Measurements from ENCODE around the gene SOX15. TPM values are rescaled to one million over a fixed set of nuclear protein-coding genes. Genes with fewer than 3 reads are reported as not detected.
A peak's percentile ranks its signal among the peaks of the same experiment; 100 is the strongest.

Gene SOX15
- total and polyA plus RNA-seq, 2 of the 13 experiments (the other 11 are each of a cell fraction or from before 2014, with no cell fraction given): 0.07 to 0.18 TPM

DNA sequence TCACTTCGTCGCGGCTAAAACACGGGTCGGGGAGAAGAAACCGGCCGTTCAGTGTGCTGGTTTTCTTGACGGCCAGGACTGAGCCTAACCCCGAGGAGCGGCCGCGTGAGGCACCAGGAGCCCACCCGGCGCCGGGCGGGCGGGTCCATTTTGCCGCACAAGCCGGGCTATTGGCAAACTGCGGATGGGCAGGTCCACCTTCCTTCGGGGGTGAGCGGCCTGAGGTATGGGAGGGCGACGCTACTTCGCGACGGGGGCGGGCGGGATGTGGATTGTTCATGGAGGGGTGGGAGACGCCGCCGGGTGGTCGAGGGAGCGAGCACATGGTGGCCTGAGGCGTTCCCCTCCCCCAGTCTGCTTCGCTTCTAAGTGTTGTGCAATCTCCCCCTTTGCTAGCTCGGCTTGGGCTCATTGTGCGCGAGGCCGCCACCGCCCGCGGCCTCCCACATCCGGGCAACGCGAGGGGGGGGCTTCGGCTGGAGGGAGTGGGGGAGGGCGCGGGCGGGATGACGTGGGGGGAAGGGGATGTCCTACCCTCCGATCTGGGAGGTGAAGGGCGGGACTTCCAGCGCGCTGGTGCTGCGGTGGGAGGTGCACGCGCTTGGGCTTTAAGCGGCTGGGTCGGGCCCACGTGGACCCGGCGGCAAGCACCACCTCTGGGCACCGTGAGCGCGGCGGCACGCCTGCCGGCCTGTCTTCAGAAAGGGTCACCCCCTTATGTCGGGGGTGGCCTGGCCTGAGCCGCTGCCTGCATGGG, 16.4 kb downstream of the SOX15 start (continued):
- TF ChIP-seq IKZF1 (IDR thresholded peaks at IDR 0.05) (no peak), ZNF562 (CRISPR knock-in tag; IDR thresholded peaks at IDR 0.05; ENCODE audit: borderline replicate concordance) (no peak), IKZF4 (CRISPR knock-in tag; IDR thresholded peaks at IDR 0.05; ENCODE audit: borderline replicate concordance, low read depth, not compliant biosample characterization) (no peak), ZNF737 (CRISPR knock-in tag; IDR thresholded peaks at IDR 0.05; ENCODE audit: borderline replicate concordance) (no peak), MAFK (conservative IDR thresholded peaks at IDR 0.05 in 1 of 2, IDR thresholded peaks at IDR 0.05 in 1 of 2; ENCODE audit: low read length in 2 of 2) (no peak), MAFF (IDR thresholded peaks at IDR 0.05; ENCODE audit: low read depth, low read length) (no peak), ATAD3A (CRISPR knock-in tag; IDR thresholded peaks at IDR 0.05) (no peak), HNRNPLL (IDR thresholded peaks at IDR 0.05; ENCODE audit: low read depth, low read length, poor library complexity, severe bottlenecking) (no peak), MED8 (CRISPR knock-in tag; IDR thresholded peaks at IDR 0.05; ENCODE audit: insufficient replicate concordance) (peak; percentile 62), NKX3-1 (CRISPR knock-in tag; IDR thresholded peaks at IDR 0.05) (peak; percentile 60; the same call in 1 of the 2 replicates), SRY (CRISPR knock-in tag; IDR thresholded peaks at IDR 0.05) (peak; percentile 35; the same call in 1 of the 2 replicates), WIZ (CRISPR knock-in tag; IDR thresholded peaks at IDR 0.05) (no peak), HMG20A (CRISPR knock-in tag; IDR thresholded peaks at IDR 0.05; ENCODE audit: borderline replicate concordance) (no peak; the same call in 1 of the 2 replicates), NR2C2 (CRISPR knock-in tag; IDR thresholded peaks at IDR 0.05; ENCODE audit: borderline replicate concordance) (no peak)
- TF ChIP-seq, protein P1, sequence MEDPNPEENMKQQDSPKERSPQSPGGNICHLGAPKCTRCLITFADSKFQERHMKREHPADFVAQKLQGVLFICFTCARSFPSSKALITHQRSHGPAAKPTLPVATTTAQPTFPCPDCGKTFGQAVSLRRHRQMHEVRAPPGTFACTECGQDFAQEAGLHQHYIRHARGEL (CRISPR knock-in tag; IDR thresholded peaks at IDR 0.05): no peak
- TF ChIP-seq, protein P2, sequence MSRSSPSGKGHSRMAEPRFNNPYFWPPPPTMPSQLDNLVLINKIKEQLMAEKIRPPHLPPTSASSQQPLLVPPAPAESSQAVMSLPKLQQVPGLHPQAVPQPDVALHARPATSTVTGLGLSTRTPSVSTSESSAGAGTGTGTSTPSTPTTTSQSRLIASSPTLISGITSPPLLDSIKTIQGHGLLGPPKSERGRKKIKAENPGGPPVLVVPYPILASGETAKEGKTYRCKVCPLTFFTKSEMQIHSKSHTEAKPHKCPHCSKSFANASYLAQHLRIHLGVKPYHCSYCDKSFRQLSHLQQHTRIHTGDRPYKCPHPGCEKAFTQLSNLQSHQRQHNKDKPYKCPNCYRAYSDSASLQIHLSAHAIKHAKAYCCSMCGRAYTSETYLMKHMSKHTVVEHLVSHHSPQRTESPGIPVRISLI (CRISPR knock-in tag; IDR thresholded peaks at IDR 0.05; ENCODE audit: borderline replicate concordance): no peak
- TF ChIP-seq, protein P3, sequence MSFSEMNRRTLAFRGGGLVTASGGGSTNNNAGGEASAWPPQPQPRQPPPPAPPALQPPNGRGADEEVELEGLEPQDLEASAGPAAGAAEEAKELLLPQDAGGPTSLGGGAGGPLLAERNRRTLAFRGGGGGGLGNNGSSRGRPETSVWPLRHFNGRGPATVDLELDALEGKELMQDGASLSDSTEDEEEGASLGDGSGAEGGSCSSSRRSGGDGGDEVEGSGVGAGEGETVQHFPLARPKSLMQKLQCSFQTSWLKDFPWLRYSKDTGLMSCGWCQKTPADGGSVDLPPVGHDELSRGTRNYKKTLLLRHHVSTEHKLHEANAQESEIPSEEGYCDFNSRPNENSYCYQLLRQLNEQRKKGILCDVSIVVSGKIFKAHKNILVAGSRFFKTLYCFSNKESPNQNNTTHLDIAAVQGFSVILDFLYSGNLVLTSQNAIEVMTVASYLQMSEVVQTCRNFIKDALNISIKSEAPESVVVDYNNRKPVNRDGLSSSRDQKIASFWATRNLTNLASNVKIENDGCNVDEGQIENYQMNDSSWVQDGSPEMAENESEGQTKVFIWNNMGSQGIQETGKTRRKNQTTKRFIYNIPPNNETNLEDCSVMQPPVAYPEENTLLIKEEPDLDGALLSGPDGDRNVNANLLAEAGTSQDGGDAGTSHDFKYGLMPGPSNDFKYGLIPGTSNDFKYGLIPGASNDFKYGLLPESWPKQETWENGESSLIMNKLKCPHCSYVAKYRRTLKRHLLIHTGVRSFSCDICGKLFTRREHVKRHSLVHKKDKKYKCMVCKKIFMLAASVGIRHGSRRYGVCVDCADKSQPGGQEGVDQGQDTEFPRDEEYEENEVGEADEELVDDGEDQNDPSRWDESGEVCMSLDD (CRISPR knock-in tag; IDR thresholded peaks at IDR 0.05; ENCODE audit: borderline replicate concordance): 0 out of 2 replicates have a peak, but pooled peaks have one; percentile 42
- TF ChIP-seq, protein P4, sequence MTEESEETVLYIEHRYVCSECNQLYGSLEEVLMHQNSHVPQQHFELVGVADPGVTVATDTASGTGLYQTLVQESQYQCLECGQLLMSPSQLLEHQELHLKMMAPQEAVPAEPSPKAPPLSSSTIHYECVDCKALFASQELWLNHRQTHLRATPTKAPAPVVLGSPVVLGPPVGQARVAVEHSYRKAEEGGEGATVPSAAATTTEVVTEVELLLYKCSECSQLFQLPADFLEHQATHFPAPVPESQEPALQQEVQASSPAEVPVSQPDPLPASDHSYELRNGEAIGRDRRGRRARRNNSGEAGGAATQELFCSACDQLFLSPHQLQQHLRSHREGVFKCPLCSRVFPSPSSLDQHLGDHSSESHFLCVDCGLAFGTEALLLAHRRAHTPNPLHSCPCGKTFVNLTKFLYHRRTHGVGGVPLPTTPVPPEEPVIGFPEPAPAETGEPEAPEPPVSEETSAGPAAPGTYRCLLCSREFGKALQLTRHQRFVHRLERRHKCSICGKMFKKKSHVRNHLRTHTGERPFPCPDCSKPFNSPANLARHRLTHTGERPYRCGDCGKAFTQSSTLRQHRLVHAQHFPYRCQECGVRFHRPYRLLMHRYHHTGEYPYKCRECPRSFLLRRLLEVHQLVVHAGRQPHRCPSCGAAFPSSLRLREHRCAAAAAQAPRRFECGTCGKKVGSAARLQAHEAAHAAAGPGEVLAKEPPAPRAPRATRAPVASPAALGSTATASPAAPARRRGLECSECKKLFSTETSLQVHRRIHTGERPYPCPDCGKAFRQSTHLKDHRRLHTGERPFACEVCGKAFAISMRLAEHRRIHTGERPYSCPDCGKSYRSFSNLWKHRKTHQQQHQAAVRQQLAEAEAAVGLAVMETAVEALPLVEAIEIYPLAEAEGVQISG (CRISPR knock-in tag; IDR thresholded peaks at IDR 0.05): peak; percentile 72

Measured in HepG2 (cell line).